GM19099 (cell line): ENCODE measurements around the gene KLHL40.

Experiments used
- POLR2A ChIP-seq: IDR thresholded peaks from 3 replicates; pipeline ENCODE4 v1.6.1; 2011; ENCODE audit warnings: low read depth; ENCODE audit not compliant: insufficient read length; ENCODE audit errors: extremely low read depth

KLHL40 gene

DNA sequence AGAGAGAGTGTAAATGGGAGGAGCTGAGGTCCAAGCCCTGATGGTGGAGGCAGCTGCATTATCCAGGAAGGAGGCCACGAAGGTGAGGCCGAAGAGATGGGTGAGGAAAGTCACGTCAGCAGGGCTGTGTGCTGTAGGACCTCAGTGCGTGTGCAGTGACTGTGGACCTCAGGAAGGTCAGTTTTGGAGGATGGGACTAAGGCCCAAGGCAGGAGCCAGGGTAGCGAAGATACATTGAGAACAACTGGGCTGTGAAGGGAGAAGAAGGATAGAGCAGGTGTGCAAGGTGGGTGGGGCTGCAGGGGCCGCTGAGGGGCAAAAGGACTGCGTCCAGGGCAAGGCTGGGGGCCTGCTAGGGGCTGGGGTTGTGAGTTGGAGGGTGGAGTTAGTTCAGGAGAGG lies 4.9 kb downstream of the KLHL40 start:
- TF ChIP-seq POLR2A: no peak

DNA sequence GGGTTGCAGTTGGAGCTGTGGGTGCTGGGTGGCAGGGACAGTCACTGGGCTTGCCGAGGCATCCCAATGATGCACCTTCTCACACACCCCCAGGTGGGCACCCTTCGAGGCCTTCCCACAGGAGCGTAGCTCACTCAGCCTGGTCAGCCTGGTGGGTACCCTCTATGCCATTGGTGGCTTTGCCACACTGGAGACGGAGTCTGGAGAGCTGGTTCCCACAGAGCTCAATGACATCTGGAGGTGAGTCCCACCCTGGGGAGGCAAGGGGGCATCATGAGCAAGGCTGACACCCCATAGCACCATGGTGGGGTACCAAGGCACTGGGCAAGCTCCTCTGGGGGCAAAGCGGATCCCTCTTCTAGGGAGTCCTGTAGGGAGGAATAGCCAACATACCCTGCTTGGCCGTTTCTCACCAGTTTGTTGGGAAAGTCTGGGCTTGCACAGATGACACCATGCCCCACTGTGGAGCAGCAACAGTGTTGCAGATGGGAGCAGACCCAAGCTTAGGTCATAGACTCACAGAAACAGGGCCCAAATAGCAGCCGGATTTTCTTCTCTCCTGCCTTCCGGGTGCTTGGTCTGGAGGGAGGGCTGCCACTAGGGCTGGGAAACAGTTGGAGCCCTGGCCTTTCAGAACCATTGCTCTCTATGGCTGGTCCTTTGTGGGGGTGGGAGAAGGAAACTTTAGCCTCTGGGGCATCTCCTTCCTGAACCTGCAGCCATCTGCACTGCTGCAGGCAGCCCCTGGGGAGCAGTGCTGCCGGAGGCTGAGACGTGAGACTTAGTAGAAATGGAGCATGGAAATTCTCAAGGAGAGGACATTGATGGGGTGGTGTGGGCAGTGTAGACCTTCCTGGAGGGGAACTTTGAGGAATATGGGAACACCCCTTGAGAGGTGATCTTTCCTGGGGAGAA lies 5.7 kb downstream of the KLHL40 start:
- no peak for TF ChIP-seq POLR2A

DNA sequence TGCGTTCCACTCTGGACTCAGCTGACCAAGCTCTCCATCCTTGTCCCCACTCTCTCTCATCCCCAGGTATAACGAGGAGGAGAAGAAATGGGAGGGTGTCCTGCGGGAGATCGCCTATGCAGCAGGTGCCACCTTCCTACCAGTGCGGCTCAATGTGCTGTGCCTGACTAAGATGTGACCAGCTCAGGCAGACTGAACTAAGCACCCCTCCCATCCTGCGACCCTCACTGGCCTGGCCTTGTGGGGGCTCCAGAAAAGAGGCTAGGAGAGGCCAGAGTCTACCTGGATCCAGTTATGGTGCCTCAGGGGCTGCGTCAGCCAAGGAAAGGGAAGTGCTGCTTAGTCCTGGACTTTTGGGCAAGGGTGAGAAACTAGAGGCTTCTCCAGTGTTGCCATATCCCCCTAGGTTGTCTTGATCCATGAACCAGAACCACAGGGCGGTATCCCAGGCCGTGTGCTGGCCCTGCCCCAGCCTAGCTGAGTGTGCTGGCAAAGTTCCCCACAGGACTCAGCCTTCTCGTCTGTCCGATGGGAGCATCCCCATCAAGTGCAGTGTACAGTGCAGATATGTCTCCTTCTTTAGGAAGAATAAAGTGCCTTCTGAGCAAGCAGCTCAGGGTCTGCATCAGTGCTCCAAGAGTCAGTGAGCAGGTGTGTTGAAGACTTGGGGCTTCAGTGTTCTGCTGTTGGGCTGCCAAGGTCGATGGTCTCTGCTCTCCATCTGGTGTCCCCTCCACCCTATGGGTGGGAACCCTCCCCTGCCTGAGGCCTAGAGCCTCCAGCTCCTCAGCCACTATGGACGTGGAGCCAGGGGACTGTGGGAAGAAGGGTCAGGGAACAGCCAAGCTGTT lies 6.7 kb downstream of the KLHL40 start:
- no peak for TF ChIP-seq POLR2A

DNA sequence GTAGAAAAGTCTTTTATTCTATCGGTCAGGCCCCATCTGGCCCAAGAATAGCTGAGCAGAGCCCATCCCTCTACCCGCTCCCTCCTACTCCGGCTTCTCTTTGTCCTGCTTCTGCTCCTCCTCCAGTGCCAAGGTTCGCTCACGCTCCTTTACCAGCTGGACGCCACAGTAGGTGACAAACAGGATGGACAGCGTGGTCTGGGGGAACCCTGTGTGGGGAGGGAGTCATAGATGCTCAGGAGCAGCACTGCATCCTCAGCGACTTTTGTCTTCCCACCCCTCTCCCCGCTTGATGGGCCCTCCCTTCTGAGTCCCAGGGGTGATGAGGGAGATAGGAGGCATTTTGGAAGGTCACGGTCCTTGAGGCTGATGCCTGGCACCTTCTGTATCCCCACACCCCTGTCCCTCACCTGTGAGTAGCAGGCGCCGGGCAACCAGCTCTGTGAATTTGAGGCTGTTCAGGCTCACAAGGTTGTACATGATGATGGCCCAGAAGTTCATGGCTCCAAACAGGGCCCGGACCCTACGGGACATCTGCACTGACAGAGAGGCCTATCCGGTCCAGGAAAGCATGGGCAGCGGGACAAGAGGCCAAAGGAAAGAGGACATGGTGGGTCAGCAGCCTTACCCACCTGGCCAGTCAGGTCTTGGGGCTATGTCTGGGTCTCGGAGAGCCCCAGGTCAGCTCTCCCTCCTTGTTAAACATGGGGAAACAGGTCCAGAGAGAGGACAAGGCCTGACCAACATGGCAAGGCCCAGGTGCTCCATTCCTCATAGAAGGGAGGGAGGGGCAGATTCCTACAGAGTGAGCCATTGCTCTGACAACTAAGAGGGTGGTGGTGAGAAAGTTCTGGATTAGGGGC lies 7.6 kb downstream of the KLHL40 start:
- TF ChIP-seq POLR2A: no peak

DNA sequence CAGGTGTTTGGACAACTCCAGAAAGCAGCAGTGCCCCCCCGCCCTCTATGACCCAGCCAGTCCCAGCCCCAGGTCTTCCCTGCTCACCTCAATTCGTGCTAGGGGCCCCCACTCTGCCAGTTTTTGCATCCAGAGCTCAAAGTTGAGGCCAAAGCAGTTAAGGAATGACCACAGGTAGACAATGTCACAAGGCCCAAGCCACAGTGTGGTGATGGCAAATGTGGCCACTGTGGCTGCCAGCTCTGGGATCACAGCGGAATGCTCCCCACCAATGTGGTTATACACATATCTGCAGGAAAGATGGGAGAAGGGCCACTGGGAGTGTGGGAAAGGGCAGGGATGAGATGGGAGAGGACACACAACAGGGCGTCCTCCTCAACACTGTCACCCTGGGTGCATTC lies 8.2 kb downstream of the KLHL40 start:
- no peak for TF ChIP-seq POLR2A

DNA sequence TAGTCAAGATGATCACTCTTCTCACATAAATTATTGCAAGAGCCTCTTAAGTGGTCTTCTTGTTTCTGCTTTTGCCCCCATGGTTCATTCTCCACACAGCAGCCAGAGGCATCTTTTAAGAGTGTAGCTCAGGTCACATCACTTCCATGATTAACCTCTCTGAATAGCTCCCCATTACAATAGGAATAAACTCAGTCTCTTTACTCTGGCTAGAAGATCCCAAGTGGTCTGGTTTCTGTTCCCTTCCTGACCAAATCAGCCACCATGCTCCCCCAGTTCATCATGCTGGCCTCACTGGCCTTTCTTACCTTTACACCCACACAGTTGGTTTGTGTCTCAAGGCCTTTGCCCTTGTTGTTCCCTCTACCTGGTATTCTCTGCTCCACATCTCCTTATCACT lies 9.0 kb downstream of the KLHL40 start:
- no peak for TF ChIP-seq POLR2A

DNA sequence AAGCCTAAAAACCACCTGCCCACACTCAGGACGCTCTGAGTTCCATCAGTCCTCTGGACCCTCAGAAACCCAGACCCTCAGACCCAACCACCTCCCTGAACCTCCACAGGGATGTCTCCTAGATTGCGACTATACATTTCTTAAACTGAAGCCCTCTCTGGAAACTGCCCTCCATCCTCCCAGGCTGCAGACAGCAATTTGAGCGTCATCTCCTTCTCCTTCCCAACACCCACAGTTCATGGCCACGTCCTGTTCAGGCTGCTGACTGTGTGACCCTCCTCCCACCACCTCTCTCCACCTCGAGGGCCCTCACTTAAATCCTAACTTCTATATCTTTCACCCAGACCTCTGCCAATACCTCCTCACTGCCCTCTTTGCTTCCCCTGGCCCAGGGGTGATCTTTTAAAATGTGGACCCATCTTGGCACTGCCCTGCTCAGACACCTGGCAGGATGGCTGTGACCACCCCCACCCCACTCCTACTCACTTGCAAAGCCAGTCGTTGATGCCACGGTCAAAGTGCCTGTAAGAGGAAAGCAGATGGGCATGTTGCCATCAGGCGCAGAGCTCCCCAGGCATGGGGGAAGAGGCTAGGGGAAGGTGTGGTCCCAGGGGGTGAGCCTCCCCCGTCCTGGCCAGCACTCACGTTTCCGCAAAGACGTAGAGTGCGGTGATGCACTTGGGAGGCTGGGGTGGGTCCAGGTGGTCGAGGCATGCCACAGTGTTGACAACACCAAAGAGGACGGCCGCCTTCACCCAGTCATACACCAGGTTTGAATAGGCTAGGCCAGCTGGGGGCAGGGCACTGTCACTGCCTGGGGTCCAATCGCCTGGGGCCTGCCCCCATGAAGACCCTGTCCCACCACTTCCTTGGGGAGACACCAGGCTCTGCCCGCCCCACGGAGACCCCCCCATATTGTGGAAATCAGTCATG lies 11.3 kb downstream of the KLHL40 start:
- TF ChIP-seq POLR2A: no peak

DNA sequence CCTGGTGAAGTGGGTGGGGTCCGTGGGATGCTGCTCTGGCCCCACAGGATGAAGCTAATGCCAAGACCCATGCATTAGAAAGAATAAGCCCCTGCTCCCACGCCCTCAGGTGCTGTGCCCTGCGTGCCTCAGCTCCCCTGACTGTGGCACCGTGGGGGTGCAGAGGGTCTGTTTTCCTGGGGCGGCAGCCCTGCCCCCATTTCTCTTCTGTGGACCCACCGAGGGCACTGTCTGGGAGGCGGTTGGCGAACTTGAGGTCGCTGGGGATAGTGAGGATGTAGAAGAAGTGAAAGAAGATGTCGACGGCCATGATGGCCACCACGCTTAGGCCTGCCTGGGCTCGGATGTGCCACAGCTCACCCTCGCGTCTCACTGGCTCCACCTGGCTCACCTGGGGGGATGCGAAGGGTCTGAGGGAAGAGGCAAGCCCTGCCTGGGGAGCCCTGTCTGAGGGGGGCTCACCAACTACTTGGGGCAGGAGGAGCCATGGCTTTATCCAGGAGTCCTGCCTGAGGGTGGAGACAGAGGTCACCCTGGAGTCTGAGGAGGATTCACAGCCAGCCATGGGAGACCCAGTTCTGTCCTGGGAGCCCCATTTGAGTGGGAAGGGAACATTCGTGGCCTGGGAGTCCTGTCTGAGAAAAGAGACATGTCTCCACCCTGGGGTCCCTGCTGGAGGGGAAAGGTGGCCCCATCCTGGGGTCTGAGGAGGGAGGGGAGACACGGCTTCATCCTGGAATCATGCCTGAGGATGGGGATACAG lies 12.1 kb downstream of the KLHL40 start:
- no peak for TF ChIP-seq POLR2A

DNA sequence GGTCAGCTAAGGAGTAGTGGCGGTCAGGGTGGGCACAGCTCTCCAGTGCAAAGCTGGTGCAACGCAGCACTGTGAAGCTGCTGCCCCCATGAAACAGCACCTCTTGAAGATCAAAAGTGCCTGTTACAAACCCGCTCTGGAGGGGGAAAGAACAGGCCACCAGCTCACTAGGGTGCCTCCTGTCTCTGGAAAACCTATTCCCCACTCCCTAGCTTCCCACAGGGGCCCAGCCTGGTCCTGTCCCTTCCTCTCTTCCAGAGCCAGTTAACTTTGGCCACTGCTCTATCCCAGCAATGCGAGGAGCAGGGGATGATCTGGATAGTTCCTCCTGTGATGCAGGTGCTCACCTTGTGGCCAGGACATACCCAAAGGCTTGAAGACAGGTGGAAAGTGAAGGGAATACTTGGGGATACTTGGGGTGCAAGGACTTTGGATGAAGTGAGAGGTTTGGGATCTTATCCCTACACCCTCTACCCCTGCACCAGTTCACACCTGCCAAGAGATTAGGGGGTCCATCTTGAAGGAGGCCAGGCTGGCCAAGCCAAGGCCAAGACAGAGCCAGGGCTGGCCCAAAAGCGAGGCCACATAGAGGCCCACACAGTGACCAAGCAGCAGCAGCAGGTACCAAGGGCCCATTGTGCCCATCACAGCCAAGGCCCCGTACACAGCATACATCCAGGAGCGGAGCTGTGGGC lies 13.0 kb downstream of the KLHL40 start:
- TF ChIP-seq POLR2A: no peak

DNA sequence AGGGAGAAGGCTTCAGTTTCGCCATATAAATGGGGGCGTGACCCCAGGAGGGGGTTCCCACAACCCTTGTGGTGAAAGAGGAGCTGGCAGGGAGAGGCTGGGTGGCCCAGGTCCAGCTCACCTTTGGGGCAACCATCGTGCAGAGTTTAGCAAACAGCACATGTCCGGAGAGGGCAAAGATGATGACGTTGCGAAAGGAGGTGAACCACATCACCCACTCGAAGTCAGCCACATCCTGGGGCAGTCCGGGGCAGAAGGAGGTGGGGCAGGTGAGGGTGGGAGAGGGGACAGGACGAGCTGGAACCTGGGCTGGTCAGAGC lies 13.5 kb downstream of the KLHL40 start:
- TF ChIP-seq POLR2A: no peak

DNA sequence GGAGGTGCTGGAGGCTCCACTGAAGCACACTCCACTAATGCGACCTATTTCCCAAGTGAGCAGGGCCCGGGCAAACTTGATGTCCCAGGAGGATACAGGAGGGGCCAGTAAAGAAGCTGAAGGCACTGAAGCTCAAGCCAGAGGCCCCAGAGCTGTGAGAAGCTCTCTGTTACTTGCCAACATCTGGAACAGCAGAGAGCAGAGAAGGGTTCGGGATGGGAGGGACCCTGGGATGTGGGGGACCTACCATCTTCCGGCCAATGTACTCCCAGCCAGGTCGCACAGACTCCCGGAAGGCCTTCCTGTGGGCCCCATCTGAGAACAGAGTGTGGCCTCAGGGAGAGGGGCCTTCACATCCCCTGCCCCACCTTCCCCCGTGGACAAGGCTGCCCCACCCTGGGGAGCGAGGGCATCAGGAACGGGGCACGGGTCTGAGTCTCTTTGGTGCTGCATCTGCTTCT lies 14.2 kb downstream of the KLHL40 start:
- no peak for TF ChIP-seq POLR2A

DNA sequence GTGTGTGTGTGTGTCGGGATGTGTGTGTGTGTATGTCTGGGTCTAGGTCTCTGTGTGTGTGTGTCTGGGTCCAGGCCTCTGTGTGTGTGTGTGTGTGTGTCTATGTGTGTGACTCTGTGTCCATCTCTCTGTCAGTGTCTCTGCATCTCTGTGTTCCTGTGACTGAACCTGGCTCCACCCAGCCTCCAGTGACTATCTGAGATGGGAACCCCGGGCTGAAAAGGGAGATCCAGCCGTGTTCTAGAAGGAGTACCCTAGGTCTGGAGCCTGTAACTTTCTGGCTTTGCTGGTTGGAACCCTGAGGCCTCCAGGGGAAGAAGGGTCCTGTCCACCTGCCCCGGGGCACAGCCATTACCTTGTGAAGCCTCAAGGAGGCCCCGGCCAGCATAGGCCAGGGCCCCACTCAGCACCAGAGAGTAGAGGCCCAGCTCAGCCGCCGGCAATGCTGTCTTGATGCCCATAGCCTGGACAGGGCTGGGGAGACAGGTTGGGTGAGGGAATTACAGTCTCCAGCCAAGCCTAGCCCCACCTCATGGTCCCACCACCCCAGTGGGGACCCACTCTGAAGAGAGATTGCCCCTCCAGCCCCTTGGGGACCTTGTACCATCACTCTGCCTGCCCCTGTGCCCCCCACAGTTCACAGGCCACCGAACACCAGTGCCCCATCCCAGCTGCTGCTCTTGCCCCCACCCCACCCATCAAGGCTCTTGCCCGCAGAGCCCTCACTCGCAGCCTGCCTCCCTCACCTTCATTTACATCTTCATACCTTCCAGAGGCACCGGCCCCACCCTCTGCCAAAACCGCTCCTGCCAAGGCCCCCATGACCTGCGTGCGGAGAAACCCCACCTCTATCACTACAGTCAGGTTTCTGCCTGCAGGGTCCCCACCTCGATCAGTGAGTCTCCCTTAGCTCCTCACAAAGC lies 15.3 kb downstream of the KLHL40 start:
- TF ChIP-seq POLR2A: no peak
